IMR-90 (cell line): ENCODE results near the gene CARMIL1. TPM values are rescaled to one million over a fixed set of nuclear protein-coding genes. Genes with fewer than 3 reads are reported as not detected.
"Not testable (repeated sequence)": the region's sequence is repeated elsewhere in the genome, so short reads cannot be mapped to it uniquely, and the experiment has no call there.

Experiments used
- ATAC-seq: fragments of 200-7000 bp; cut with Tn5 transposase; 2 replicates; pipeline ENCODE4 v1.9.1; 2020; ENCODE audit warnings: low read depth, mild to moderate bottlenecking, moderate library complexity
- BruUV-seq: library from RNA; stranded (reverse); fragments of 400-500 nt; replicated peaks from 2 replicates; lab custom pipeline; 2021; lab: Mats Ljungman, UMichigan
- CTCF ChIA-PET: fragments of 300-600 bp; formaldehyde crosslinking; extraction: SDS; loops from one replicate; lab custom pipeline; 2021; ENCODE audit warnings: antibody characterized with exemption; lab: Yijun Ruan, JAX
- POLR2A ChIA-PET: fragments of 300-600 bp; sonication (Branson Sonifier 250); formaldehyde crosslinking; loops from one replicate; lab custom pipeline; 2022; ENCODE audit warnings: antibody characterized with exemption; ENCODE audit not compliant: unreplicated experiment; lab: Charles Lee
- DNase-seq: peaks from one replicate; pipeline ENCODE4 v3.0.0; 2013
- H2AFZ ChIP-seq: replicated peaks from 2 replicates; pipeline ENCODE3; 2013; ENCODE audit warnings: low read length, mild to moderate bottlenecking; ENCODE audit not compliant: poor library complexity
- H2AK5ac ChIP-seq: 2 replicates; pipeline ENCODE4 v1.6.1; 2013; ENCODE audit warnings: low read depth, low read length, inconsistent platforms
- H2AK9ac ChIP-seq: replicated peaks from 2 replicates; pipeline ENCODE3; 2013; ENCODE audit warnings: mild to moderate bottlenecking, low read depth, low read length, moderate library complexity; ENCODE audit not compliant: poor library complexity
- H2BK120ac ChIP-seq: 2 replicates; pipeline ENCODE4 v1.6.1; 2013; ENCODE audit warnings: low read depth, low read length, inconsistent platforms
- H2BK15ac ChIP-seq: 3 replicates; pipeline ENCODE4 v1.6.1; 2013; ENCODE audit warnings: low read depth, low read length, inconsistent platforms
- H2BK20ac ChIP-seq: 2 replicates; pipeline ENCODE4 v1.6.1; 2013; ENCODE audit warnings: low read depth, mild to moderate bottlenecking, inconsistent platforms, low read length, moderate library complexity
- H2BK5ac ChIP-seq: 2 replicates; pipeline ENCODE4 v1.6.1; 2013; ENCODE audit warnings: mild to moderate bottlenecking, low read depth, low read length, inconsistent platforms; ENCODE audit not compliant: poor library complexity, severe bottlenecking
- H3K14ac ChIP-seq: replicated peaks from 2 replicates; pipeline ENCODE4 v1.6.1; 2013; ENCODE audit warnings: low read depth, low read length, inconsistent platforms
- H3K18ac ChIP-seq: 2 replicates; pipeline ENCODE4 v1.6.1; 2013; ENCODE audit warnings: low read depth, low read length, control low read depth
- H3K23ac ChIP-seq: 2 replicates; pipeline ENCODE4 v1.6.1; 2013; ENCODE audit warnings: low read depth, low read length, inconsistent platforms
- H3K27ac ChIP-seq: 2 replicates; pipeline ENCODE4 v1.5.1; 2013; ENCODE audit warnings: mild to moderate bottlenecking, control low read depth, low read length; ENCODE audit not compliant: insufficient read depth
- H3K27me3 ChIP-seq: 2 replicates; pipeline ENCODE4 v1.6.1; 2013; ENCODE audit warnings: low read length; ENCODE audit not compliant: control insufficient read depth, insufficient read depth
- H3K36me3 ChIP-seq: 2 replicates; pipeline ENCODE4 v1.6.1; 2013; ENCODE audit warnings: low read length, mixed read lengths; ENCODE audit not compliant: control insufficient read depth, insufficient read depth
- H3K4ac ChIP-seq: 2 replicates; pipeline ENCODE4 v1.6.1; 2013; ENCODE audit warnings: low read depth, low read length, inconsistent platforms
- H3K4me1 ChIP-seq: 2 replicates; pipeline ENCODE4 v1.6.1; 2013; ENCODE audit warnings: low read length, mixed read lengths; ENCODE audit not compliant: control insufficient read depth, insufficient read depth
- H3K4me2 ChIP-seq: 2 replicates; pipeline ENCODE4 v1.6.1; 2013; ENCODE audit warnings: low read depth, mild to moderate bottlenecking, control low read depth, low read length, moderate library complexity
- H3K4me3 ChIP-seq: 2 replicates; pipeline ENCODE4 v1.5.1; 2013; ENCODE audit warnings: low read depth, mild to moderate bottlenecking, control low read depth, low read length, moderate library complexity; ENCODE audit not compliant: insufficient read depth
- H3K56ac ChIP-seq: 2 replicates; pipeline ENCODE4 v1.6.1; 2013; ENCODE audit warnings: low read length, inconsistent platforms; ENCODE audit not compliant: insufficient read depth; ENCODE audit errors: extremely low read depth
- H3K79me1 ChIP-seq, 2 experiments: 2 replicates each; pipeline ENCODE4 v1.6.1; 2013; ENCODE audit warnings: low read length in 2 of 2, inconsistent platforms in 1 of 2, low read depth in 1 of 2
- H3K9ac ChIP-seq: 2 replicates; pipeline ENCODE4 v1.6.1; 2013; ENCODE audit warnings: low read depth, low read length, control low read depth
- H3K9me1 ChIP-seq: 2 replicates; pipeline ENCODE4 v1.6.1; 2013; ENCODE audit warnings: low read length, inconsistent platforms; ENCODE audit not compliant: insufficient read depth
- H3K9me3 ChIP-seq: 2 replicates; pipeline ENCODE4 v1.6.1; 2013; ENCODE audit warnings: low read length; ENCODE audit not compliant: control insufficient read depth, insufficient read depth
- H4K20me1 ChIP-seq: 2 replicates; pipeline ENCODE4 v1.6.1; 2013; ENCODE audit warnings: low read length, inconsistent platforms; ENCODE audit not compliant: insufficient read depth
- H4K5ac ChIP-seq: 2 replicates; pipeline ENCODE4 v1.6.1; 2013; ENCODE audit warnings: mild to moderate bottlenecking, low read depth, low read length, control low read depth
- H4K8ac ChIP-seq, 2 experiments: 2 replicates each; pipeline ENCODE4 v1.6.1; 2013; ENCODE audit warnings: low read depth in 2 of 2, low read length in 2 of 2, control low read depth in 1 of 2, inconsistent platforms in 1 of 2
- H4K91ac ChIP-seq: 2 replicates; pipeline ENCODE4 v1.6.1; 2013; ENCODE audit warnings: low read depth, low read length, inconsistent platforms; ENCODE audit not compliant: insufficient read depth
- WGBS, 2 experiments: methylation state at CpG; one replicate each; pipeline versions ENCODE4 v1.1.5 to v1.1.7; 2013; ENCODE audit warnings: missing lambda C conversion rate in 2 of 2; ENCODE audit not compliant: insufficient read length in 1 of 2; ENCODE audit errors: extremely low coverage in 2 of 2; 5-methylcytosine and 5-hydroxymethylcytosine counted together
- dilution Hi-C: fragments of 300-500 bp; cut with HindIII; formaldehyde crosslinking; loops from one replicate; pipeline ENCODE4 v1.14.3; 2018; ENCODE audit warnings: low sequenced_read_pairs; ENCODE audit not compliant: unreplicated experiment
- in situ Hi-C: fragments of 300-500 bp; cut with MboI; formaldehyde crosslinking; loops from 3 replicates; pipeline ENCODE4 v1.14.3; 2019; ENCODE audit warnings: low sequenced_read_pairs, inconsistent platforms, mixed read lengths
- intact Hi-C: fragments of 100-400 bp; cut with micrococcal nuclease; formaldehyde crosslinking; loops from 2 replicates; pipeline ENCODE4 v1.10.0; 2022
- polyA plus RNA-seq, 3 experiments: library from polyadenylated mRNA; depleted of rRNA; stranded (reverse); fragments of >200 nt; gene quantifications; 2 replicates each; pipeline ENCODE4 v1.2.3, GENCODE V29; 2012; ENCODE audit warnings: low replicate concordance in 1 of 3
- total RNA-seq: library from RNA; depleted of rRNA; stranded (reverse); fragments of >200 nt; gene quantifications from 2 replicates; pipeline ENCODE4 v1.2.3, GENCODE V29; 2012

The CARMIL1 gene
- total and polyA plus RNA-seq, 2 of the 4 experiments (the other 2 are of a cell fraction): 1.3 to 2.9 TPM

DNA sequence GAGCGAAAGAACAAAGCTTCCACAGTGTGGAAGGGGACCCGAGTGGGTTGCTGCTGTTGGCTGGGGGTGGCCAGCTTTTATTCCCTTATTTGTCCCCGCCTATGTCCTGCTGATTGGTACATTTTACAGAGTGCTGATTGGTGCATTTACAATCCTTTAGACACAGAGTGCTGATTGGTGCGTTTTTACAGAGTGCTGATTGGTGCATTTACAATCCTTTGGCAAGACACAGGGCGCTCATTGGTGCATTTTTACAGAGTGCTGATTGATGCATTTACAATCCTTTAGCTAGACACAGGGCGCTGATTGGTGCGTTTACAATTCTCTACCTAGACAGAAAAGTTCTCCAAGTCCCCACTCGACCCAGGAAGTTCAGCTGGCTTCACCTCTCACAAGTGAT, 103.3 kb downstream of the CARMIL1 start:
- dilution Hi-C loops, CTCF ChIA-PET, H3K9me3 ChIP-seq, H3K9me1 ChIP-seq, H3K27ac ChIP-seq, in situ Hi-C loops, H4K5ac ChIP-seq, H2BK15ac ChIP-seq, H2BK120ac ChIP-seq, H3K14ac ChIP-seq, H4K8ac ChIP-seq, H2AFZ ChIP-seq, H3K56ac ChIP-seq, POLR2A ChIA-PET, H3K23ac ChIP-seq, H3K36me3 ChIP-seq, H2BK5ac ChIP-seq, H3K27me3 ChIP-seq, H3K4me2 ChIP-seq, BruUV-seq, H2AK5ac ChIP-seq, DNase-seq, H3K4ac ChIP-seq, H3K4me1 ChIP-seq, H3K4me3 ChIP-seq, H2BK20ac ChIP-seq, H3K9ac ChIP-seq, ATAC-seq, intact Hi-C loops, H2AK9ac ChIP-seq, H3K18ac ChIP-seq, H4K91ac ChIP-seq, H4K20me1 ChIP-seq, H3K79me1 ChIP-seq: not testable (repeated sequence)
- WGBS, 2 experiments: 60% methylated on average over 1 of the region's 8 CpGs; no CpG with 5 or more reads in 1 of the 2 experiments
